H1 (cell line): ENCODE measurements around the gene HOXD12. TPM values are rescaled to one million over a fixed set of nuclear protein-coding genes. Genes with fewer than 3 reads are reported as not detected.

Experiments
- CTCF ChIA-PET: fragments of 300-600 bp; sonication (Branson Sonifier 250); formaldehyde crosslinking; loops from one replicate; lab custom pipeline; 2021; ENCODE audit not compliant: partially characterized antibody; lab: Charles Lee
- POLR2A ChIA-PET: fragments of 300-600 bp; sonication (Branson Sonifier 250); formaldehyde crosslinking; loops from one replicate; lab custom pipeline; 2021; ENCODE audit warnings: inconsistent platforms; ENCODE audit not compliant: partially characterized antibody; lab: Charles Lee
- DNase-seq, 2 experiments: peaks; one replicate each; pipeline versions ENCODE4 v3.0.0 to v3.0.0-alpha.2; 2010 to 2022; ENCODE audit warnings: low spot score in 2 of 2, low read depth in 1 of 2, mixed read lengths in 1 of 2
- FAIRE-seq: peaks from 2 replicates; lab custom pipeline; 2011; peaks lifted over from hg19 to GRCh38; lab: Jason Lieb, UNC
- H2AFZ ChIP-seq: 2 replicates; pipeline ENCODE4 v1.8.1; 2012; ENCODE audit warnings: low read length, inconsistent platforms
- H2AK5ac ChIP-seq: 2 replicates; pipeline ENCODE4 v1.6.1; 2013; ENCODE audit warnings: low read depth, low read length
- H2BK120ac ChIP-seq: replicated peaks from 2 replicates; pipeline ENCODE3; 2013; ENCODE audit warnings: low read depth, low read length, inconsistent platforms
- H2BK12ac ChIP-seq: 2 replicates; pipeline ENCODE4 v1.6.1; 2013; ENCODE audit warnings: low read depth, low read length
- H2BK15ac ChIP-seq: 2 replicates; pipeline ENCODE4 v1.6.1; 2013; ENCODE audit warnings: low read length
- H2BK20ac ChIP-seq: 2 replicates; pipeline ENCODE4 v1.6.1; 2013; ENCODE audit warnings: low read length
- H2BK5ac ChIP-seq: 2 replicates; pipeline ENCODE4 v1.6.1; 2013; ENCODE audit warnings: low read depth, low read length
- H3K14ac ChIP-seq: 2 replicates; pipeline ENCODE4 v1.6.1; 2013; ENCODE audit warnings: inconsistent platforms; ENCODE audit not compliant: insufficient read length
- H3K18ac ChIP-seq: 2 replicates; pipeline ENCODE4 v1.6.1; 2013; ENCODE audit warnings: low read length; ENCODE audit errors: extremely low read depth
- H3K23ac ChIP-seq: 2 replicates; pipeline ENCODE4 v1.6.1; 2013; ENCODE audit warnings: inconsistent platforms; ENCODE audit not compliant: insufficient read length
- H3K23me2 ChIP-seq: 2 replicates; pipeline ENCODE4 v1.6.1; 2013; ENCODE audit warnings: low read depth, low read length
- H3K27ac ChIP-seq: 2 replicates; pipeline ENCODE4 v1.6.1; 2011; ENCODE audit warnings: low read depth, low read length, inconsistent platforms
- H3K27me3 ChIP-seq, 4 experiments: replicated peaks in 1 of 4; 1 replicate in 1 of 4; 2 replicates in 3 of 4; pipeline versions ENCODE4 v1.6.1 to v1.8.1; 2011 to 2013; ENCODE audit warnings: low read length in 3 of 4, mild to moderate bottlenecking in 3 of 4, inconsistent platforms in 2 of 4, mixed read lengths in 2 of 4, moderate library complexity in 1 of 4; ENCODE audit not compliant: control insufficient read depth in 3 of 4, insufficient read depth in 3 of 4; ENCODE audit errors: extremely low read depth in 1 of 4
- H3K36me3 ChIP-seq, 4 experiments: 2 replicates each; pipeline versions ENCODE4 v1.6.1 to v1.8.1; 2011 to 2013; ENCODE audit warnings: mild to moderate bottlenecking in 4 of 4, low read length in 3 of 4, moderate library complexity in 2 of 4, control low read depth in 1 of 4, inconsistent platforms in 1 of 4; ENCODE audit not compliant: insufficient read depth in 4 of 4, control insufficient read depth in 2 of 4
- H3K4ac ChIP-seq: replicated peaks from 2 replicates; pipeline ENCODE3; 2013; ENCODE audit warnings: low read length, low read depth, mixed read lengths, inconsistent platforms; ENCODE audit not compliant: insufficient read length
- H3K4me1 ChIP-seq, 4 experiments: replicated peaks in 1 of 4; 1 replicate in 1 of 4; 2 replicates in 3 of 4; pipeline versions ENCODE4 v1.6.1 to v1.8.1; 2011 to 2013; ENCODE audit warnings: low read length in 3 of 4, inconsistent platforms in 2 of 4, mixed read lengths in 1 of 4; ENCODE audit not compliant: insufficient read depth in 4 of 4, control insufficient read depth in 3 of 4
- H3K4me2 ChIP-seq, 2 experiments: 2 replicates each; pipeline versions ENCODE4 v1.6.1 to v1.8.1; 2011 to 2013; ENCODE audit warnings: low read depth in 2 of 2, low read length in 2 of 2, control low read depth in 1 of 2, inconsistent platforms in 1 of 2, mild to moderate bottlenecking in 1 of 2; ENCODE audit not compliant: insufficient read depth in 1 of 2
- H3K4me3 ChIP-seq, 4 experiments: fragments of 200-600, 300-600 bp in 1 of 4; sonication (generic), shearing (Covaris generic), sonication (Bioruptor Twin) in 1 of 4; 2 replicates each; pipeline versions ENCODE4 v1.5.1 to v1.8.1; 2011 to 2016; ENCODE audit warnings: low read length in 4 of 4, low read depth in 3 of 4, control low read depth in 2 of 4, inconsistent platforms in 2 of 4, mild to moderate bottlenecking in 2 of 4, mixed read lengths in 1 of 4, moderate library complexity in 1 of 4; ENCODE audit not compliant: insufficient read depth in 2 of 4; ENCODE audit errors: extremely low read depth in 1 of 4
- H3K56ac ChIP-seq: replicated peaks from 2 replicates; pipeline ENCODE3; 2013; ENCODE audit warnings: low read depth, mild to moderate bottlenecking, mixed read lengths, low read length, inconsistent platforms; ENCODE audit not compliant: insufficient read length
- H3K79me1 ChIP-seq: 2 replicates; pipeline ENCODE4 v1.6.1; 2013; ENCODE audit warnings: low read depth, low read length, control low read depth
- H3K79me2 ChIP-seq, 2 experiments: 2 replicates each; pipeline versions ENCODE4 v1.6.1 to v1.8.1; 2012 to 2013; ENCODE audit warnings: low read length in 2 of 2, mild to moderate bottlenecking in 2 of 2, inconsistent platforms in 1 of 2; ENCODE audit not compliant: insufficient read depth in 2 of 2, control insufficient read depth in 1 of 2
- H3K9ac ChIP-seq, 4 experiments: replicated peaks in 1 of 4; 1 replicate in 1 of 4; 2 replicates in 3 of 4; pipeline versions ENCODE4 v1.6.1 to v1.8.1; 2011 to 2013; ENCODE audit warnings: low read depth in 3 of 4, low read length in 3 of 4, control low read depth in 2 of 4, mild to moderate bottlenecking in 2 of 4, moderate library complexity in 2 of 4, inconsistent platforms in 1 of 4; ENCODE audit errors: extremely low read depth in 1 of 4
- H3K9me3 ChIP-seq, 2 experiments: 2 replicates each; pipeline versions ENCODE4 v1.6.1 to v1.8.1; 2012 to 2013; ENCODE audit warnings: mild to moderate bottlenecking in 2 of 2, moderate library complexity in 2 of 2, control low read depth in 1 of 2, inconsistent platforms in 1 of 2, low read depth in 1 of 2, low read length in 1 of 2, mixed read lengths in 1 of 2; ENCODE audit not compliant: insufficient read depth in 2 of 2
- H4K20me1 ChIP-seq, 2 experiments: replicated peaks in 1 of 2; 2 replicates each; pipeline versions ENCODE3 to v1.8.1; 2011 to 2013; ENCODE audit warnings: inconsistent platforms in 2 of 2, low read length in 2 of 2, mild to moderate bottlenecking in 1 of 2; ENCODE audit not compliant: insufficient read depth in 2 of 2, control insufficient read depth in 1 of 2
- H4K5ac ChIP-seq: 2 replicates; pipeline ENCODE4 v1.6.1; 2013; ENCODE audit warnings: low read length, low read depth, mixed read lengths, inconsistent platforms; ENCODE audit not compliant: insufficient read length
- H4K8ac ChIP-seq: 2 replicates; pipeline ENCODE4 v1.8.0; 2013; ENCODE audit warnings: mild to moderate bottlenecking, moderate library complexity, low read length, inconsistent platforms; ENCODE audit not compliant: insufficient read depth; ENCODE audit errors: extremely low read depth
- H4K91ac ChIP-seq: replicated peaks from 2 replicates; pipeline ENCODE3; 2013; ENCODE audit warnings: low read length, mixed read lengths, inconsistent platforms; ENCODE audit not compliant: insufficient read length
- CBX8 ChIP-seq: fragments of 300-800, 300-1000 bp; sonication (generic); IDR thresholded peaks from 2 replicates; pipeline ENCODE4 v1.7.1; 2016; ENCODE audit warnings: low read depth, low read length, borderline replicate concordance
- RNF2 ChIP-seq: fragments of 200-900, 300-1000 bp; sonication (generic); IDR thresholded peaks from 2 replicates; pipeline ENCODE4 v1.7.1; 2016; ENCODE audit warnings: borderline replicate concordance, low read depth, mild to moderate bottlenecking, antibody characterized with exemption, low read length; ENCODE audit not compliant: poor library complexity, severe bottlenecking; ENCODE audit errors: missing control alignments
- SP2 ChIP-seq: IDR thresholded peaks from 2 replicates; pipeline ENCODE4 v1.6.1; 2012; ENCODE audit warnings: mild to moderate bottlenecking, low read length, inconsistent platforms
- WGBS, 2 experiments: shearing (Covaris generic) in 1 of 2; methylation state at CpG; one replicate each; pipeline versions ENCODE4 v1.1.6 to v1.1.7; 2013 to 2015; ENCODE audit warnings: low lambda C conversion rate in 2 of 2, mixed read lengths in 2 of 2, inconsistent platforms in 1 of 2, low coverage in 1 of 2, missing lambda C conversion rate in 1 of 2; ENCODE audit not compliant: insufficient replicate concordance in 2 of 2, insufficient coverage in 1 of 2, insufficient read length in 1 of 2; ENCODE audit errors: extremely low coverage in 1 of 2, missing lambda C conversion rate in 1 of 2; 5-methylcytosine and 5-hydroxymethylcytosine counted together
- polyA plus RNA-seq, 7 experiments: library from polyadenylated mRNA; depleted of rRNA in 3 of 7; stranded (reverse) in 5 of 7; unstranded in 2 of 7; fragments of >200 nt in 5 of 7; fragments of 200-250 nt in 2 of 7; gene quantifications; 1 replicate in 5 of 7; 2 replicates in 1 of 7; 4 replicates in 1 of 7; pipeline versions ENCODE4 v1.2.1 to v1.2.3, GENCODE V29; 2011 to 2013; ENCODE audit warnings: missing spikeins in 2 of 7, mixed read lengths in 2 of 7
- total RNA-seq: library from RNA; stranded (reverse); fragmentation: NEBNext Ultra II Directional; extraction: Animal tissue kit (Norgen Biotek cat#: 25700); gene quantifications from 2 replicates; pipeline ENCODE4 v1.2.1, GENCODE V29; 2021

Gene HOXD12
- total and polyA plus RNA-seq, 2 of the 8 experiments (the other 6 are each of a cell fraction or from before 2014, with no cell fraction given) = not detected

GRCh38 chr2:176099159-176099727, 352 bp upstream of the HOXD12 start:
- H3K56ac ChIP-seq = no peak overlapping the region
- no peak overlapping the region for H3K9ac ChIP-seq
- no peak overlapping the region for H4K91ac ChIP-seq
- H3K4ac ChIP-seq = no peak overlapping the region
- peak overlapping the region; percentile 81; the same call in 1 of the 2 replicates for H2BK15ac ChIP-seq
- 6% methylated on average over 30 of the region's 30 CpGs; no CpG with 5 or more reads in 1 of the 2 experiments for WGBS, 2 experiments
- H3K4me3 ChIP-seq = peak overlapping the region in 1 of 4 experiments; percentile 54; a peak in 1 of 8 replicates
- H3K9me3 ChIP-seq = no peaks in the 10 kb centered on the region
- no peak overlapping the region for H3K23ac ChIP-seq
- H3K18ac ChIP-seq = no peak overlapping the region
- no peaks in the 10 kb centered on the region for H3K79me2 ChIP-seq
- no peak overlapping the region for H3K27ac ChIP-seq
- no peaks in the 10 kb centered on the region; a peak in 1 of 8 replicates for H3K36me3 ChIP-seq
- no peak overlapping the region for H4K5ac ChIP-seq
- H2AFZ ChIP-seq = no peak overlapping the region
- peaks cover 0 to 25% (median 12%) of the 10 kb centered on the region in 4 experiments; a peak in 6 of 7 replicates for H3K4me1 ChIP-seq
- peak overlapping the region; percentile 14 to 53 for H3K4me2 ChIP-seq
- H2BK120ac ChIP-seq = no peak overlapping the region
- H2BK5ac ChIP-seq = no peak overlapping the region
- H4K20me1 ChIP-seq = peaks cover 7 to 35% of the 10 kb centered on the region in 2 experiments
- peak; percentile 61 for TF ChIP-seq RNF2
- TF ChIP-seq CBX8 = peak; percentile 71; the same call in 1 of the 2 replicates
- TF ChIP-seq SP2 = no peak
- TF ChIP-seq, all 59 proteins: peak for 2
- Histone ChIP-seq H3K23me2 (peaks cover 6% of the 10 kb centered on the region), H3K14ac (no peak overlapping the region), H2BK12ac (peak overlapping the region; percentile 75; the same call in 1 of the 2 replicates), H2AK5ac (peak overlapping the region; percentile 88; the same call in 1 of the 2 replicates), H2BK20ac (0 out of 2 replicates have a peak overlapping the region, but pooled peaks have one; percentile 21), H3K79me1 (no peaks in the 10 kb centered on the region), H4K8ac (peak overlapping the region; percentile 62; the same call in 1 of the 2 replicates), H3K27me3 (peaks cover 79 to 99% (median 94%) of the 10 kb centered on the region in 4 experiments)
- FAIRE-seq = no peak
- peak in 1 of 2 experiments; percentile 48 for DNase-seq
- CTCF ChIA-PET = interaction anchor here (0.7 to 6.5 kb wide), 7 partner anchors 8 to 731 kb away, joined by 3 to 130 read pairs (median 5); partner anchors contain the start of gene EVX2
- POLR2A ChIA-PET = interaction anchor here (0.7 to 3.4 kb wide), 2 partner anchors 19 to 79 kb away, joined by 3 to 8 read pairs; no protein-coding TSS in a partner anchor
